ENCODE measurements around the gene ZNF71.
A peak's percentile ranks its signal among the peaks of the same experiment; 100 is the strongest.

Gene ZNF71

DNA sequence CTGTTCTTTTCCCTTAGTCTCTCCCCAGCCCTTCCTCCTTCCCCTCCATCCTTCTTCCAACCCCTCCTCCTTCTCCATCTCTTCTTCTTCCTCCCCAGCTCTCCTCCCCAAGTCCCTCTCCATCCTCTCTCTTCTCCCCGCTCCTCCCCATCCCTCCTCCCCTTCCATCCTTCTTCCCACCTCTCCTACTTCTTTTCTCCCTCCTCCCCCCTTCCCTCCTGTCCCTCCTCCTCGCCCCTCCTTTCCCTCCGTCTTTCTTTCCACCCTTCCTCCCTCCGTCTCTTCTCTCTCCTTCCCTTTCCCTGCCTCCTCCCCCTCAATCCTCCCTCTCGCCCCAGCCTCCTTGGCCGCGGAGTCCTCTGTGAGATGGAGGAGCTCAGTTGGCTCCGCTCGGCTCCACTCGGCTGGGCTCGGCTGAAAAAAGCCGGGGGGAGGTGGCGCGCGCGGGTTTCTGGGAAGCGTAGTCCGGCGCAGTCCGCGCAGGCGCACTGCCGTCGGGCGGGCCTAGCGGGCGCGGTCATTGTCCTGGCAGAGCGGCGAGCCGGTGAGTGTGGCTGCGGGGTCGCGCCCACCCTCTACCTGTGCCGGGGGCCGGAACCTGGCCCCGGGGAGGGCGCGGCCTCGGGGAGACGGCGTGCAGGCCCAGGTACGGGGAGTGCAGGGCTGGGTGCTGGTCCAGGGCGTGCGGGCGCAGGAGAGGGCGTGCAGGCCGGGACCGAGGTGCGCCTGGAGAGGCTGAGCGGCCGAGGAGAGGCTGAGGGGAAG lies at the start of gene ZNF71:
Gene ZNF71 (plus strand): TSS at position 520 of the 765 bp plus-strand sequence. CDS start 6,257 bp downstream, outside the sequence.
- DNase-seq: peak; percentile 83 to 89 (median 87)

DNA sequence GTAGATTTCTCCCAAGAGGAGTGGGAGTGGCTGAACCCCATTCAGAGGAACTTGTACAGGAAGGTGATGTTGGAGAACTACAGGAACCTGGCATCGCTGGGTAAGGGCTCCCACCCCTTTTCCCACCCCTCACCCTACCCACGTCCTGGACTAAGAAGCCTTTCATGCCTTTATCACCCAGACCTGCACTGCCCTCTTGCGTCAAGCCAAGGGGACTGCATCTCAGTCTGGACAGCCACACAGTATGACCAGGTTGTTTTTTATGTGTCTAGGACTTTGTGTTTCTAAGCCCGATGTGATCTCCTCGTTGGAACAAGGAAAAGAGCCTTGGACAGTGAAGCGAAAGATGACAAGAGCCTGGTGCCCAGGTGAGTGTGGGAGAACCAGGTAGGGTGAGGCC lies 47.6 kb upstream of the ZNF71 start:
- no peak for DNase-seq

DNA sequence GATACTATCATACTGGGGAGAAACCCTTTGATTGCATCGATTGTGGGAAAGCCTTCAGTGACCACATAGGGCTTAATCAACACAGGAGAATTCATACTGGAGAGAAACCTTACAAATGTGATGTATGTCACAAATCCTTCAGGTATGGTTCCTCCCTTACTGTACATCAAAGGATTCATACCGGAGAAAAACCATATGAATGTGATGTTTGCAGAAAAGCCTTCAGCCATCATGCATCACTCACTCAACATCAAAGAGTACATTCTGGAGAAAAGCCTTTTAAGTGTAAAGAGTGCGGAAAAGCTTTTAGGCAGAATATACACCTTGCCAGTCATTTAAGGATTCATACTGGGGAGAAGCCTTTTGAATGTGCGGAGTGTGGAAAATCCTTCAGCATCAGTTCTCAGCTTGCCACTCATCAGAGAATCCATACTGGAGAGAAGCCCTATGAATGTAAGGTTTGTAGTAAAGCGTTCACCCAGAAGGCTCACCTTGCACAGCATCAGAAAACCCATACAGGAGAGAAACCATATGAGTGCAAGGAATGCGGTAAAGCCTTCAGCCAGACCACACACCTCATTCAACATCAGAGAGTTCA lies 40.7 kb upstream of the ZNF71 start:
- no peak for DNase-seq

DNA sequence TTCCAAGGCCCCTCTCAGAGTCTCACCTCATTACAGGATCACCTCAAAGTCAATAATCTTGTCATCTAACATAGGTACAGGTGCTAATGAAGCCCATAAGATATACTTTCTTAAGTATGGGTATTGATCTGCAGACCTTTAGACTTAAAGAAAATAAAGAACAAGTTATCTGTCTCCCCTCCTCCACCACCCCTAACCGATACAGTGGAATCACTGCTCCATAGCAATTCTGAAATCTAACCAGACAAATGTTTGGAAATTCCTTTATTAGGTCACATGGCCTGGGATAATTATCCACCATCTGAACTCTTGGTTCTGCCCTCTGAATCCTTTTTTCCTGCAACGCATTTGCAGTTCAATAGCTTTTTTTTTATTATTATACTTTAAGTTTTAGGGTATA lies 32.3 kb upstream of the ZNF71 start:
- DNase-seq: no peak

DNA sequence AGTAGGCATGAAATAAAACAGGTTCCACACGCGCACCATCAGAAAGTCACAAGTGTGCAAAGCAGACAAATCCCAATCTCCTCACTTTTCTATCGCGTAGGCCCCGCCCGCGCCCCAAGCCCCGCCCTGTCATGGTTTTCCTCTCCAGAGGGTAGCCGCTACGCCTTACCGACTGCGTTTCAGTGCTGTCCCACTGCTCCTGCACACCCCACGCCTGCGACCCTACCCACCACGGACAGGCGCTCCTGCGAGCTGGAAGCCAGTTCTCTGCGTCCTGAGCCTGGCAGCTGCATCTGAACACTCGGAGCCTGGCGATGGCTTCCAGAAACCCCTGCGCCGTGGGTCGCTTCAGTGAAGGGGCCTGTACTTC lies 28.2 kb upstream of the ZNF71 start:
- DNase-seq: no peak

DNA sequence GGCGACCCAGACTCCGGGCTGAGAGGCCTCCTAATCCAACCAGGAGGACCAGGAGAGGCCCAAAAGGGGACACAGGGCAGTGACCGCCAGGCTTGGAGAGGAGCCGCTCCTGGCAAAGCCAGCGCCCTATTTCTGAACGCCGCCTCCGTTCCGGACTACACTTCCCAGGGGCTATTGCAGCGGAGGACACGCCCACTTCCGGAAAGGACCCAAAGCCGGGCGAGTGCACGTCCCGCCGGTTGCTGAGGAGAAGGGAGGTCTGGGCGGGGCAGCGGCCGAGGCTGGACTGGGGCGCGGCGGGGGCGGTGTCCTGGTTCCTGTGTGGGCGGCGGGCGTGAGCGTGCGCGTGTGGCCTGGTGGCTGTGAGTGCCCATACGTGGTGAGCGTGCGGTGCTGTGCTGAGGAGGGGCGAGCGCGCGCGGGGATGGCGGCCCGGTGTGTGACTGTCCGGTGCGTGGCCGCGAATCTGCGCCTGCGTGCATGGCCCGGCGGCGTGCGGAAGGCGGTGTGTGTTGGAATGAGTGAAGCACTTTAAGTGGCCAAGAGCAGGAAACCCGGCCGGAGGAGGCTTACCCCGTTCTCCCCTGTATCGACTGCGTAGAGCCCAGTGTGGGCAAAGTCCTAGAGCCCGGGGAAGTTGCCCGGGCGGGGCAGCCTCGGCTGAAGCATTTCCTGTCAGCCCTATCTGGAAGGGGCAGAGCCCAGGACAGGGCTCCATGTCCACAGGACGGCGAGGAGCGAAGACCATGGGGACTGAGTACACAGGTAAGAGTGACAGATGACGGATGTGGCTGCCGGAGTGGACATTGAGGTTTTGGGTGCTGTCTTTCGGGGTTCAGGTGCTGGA lies 27.6 kb upstream of the ZNF71 start, which contains the start of gene ZNF470:
Gene ZNF470 (plus strand): TSS at position 195 of the 847 bp plus-strand sequence. CDS start 2,844 bp downstream, outside the sequence.
- DNase-seq: peak; percentile 60 to 83 (median 80)

DNA sequence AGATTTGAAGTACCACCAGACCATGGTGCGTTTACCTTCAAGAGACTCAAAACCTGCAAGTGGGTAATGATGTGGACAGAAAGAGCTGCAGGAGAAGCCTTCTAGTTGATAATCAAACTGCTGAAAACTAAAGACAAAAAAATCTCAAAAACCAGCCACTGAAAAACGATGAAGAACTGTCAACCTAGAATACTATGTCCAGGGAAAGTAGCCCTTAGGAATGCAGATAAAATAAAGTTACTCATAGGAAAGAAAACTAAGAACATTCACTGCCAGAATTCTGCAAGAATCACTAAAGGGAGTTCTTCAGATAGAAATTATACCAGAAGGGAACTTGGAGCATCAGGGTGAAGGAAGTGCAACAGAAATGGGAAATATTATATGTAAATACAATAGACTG lies 22.5 kb upstream of the ZNF71 start:
- DNase-seq: no peak

DNA sequence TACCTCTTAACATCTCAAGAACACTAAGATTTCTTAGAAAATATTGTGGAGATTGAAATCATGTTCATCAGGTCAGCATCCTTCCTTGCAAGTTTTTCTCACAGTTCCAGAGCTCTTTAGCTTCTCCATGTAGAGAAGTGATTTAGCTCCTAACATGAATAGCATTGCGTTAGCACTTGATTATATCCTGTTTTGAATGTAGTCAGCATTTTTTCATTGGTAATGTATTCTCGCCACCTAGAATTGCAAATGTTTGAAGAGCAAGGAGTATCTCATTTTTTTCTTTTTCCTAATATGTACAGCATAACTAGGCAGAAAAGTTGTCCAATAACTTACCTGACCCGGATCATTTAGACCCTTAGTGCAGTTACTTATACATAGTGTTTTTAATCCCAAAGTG lies 21.2 kb upstream of the ZNF71 start:
- DNase-seq: no peak

DNA sequence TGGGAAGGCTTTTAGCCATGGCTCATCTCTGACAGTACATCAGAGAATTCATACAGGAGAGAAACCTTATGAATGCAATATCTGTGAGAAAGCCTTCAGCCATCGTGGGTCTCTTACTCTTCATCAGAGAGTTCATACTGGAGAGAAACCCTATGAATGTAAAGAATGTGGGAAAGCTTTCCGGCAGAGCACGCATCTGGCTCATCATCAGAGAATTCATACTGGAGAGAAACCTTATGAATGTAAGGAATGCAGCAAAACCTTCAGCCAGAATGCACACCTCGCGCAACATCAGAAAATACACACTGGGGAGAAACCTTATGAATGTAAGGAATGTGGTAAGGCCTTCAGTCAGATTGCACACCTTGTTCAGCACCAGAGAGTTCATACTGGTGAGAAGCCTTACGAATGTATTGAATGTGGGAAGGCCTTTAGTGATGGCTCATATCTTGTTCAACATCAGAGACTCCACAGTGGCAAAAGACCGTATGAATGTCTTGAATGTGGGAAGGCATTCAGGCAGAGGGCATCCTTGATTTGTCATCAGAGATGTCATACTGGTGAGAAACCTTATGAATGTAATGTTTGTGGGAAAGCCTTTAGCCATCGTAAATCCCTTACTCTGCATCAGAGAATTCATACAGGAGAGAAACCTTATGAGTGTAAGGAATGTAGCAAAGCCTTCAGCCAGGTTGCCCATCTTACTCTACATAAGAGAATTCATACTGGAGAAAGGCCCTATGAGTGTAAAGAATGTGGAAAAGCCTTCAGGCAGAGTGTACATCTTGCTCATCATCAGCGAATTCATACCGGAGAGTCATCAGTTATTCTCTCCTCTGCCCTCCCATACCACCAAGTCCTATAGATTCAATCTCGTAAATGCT lies 17.1 kb upstream of the ZNF71 start:
- no peak for DNase-seq

DNA sequence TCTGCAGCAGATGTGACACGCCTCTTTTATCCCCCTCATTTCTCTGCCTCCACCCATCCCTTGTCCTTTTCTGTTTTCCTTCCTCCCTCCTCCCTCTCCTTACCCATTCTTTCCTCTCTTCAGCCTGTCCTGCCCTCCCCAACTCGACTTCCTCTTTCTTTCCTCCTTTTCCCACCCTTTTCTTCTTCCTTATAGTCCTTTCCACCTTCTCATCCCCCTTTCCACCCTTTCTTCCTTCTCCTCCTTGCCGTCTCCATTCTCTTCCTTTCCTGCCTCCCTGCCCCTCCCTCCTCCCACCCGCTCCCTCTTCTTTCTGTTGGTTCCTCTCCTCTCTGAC lies 688 bp upstream of the ZNF71 start:
- DNase-seq: no peak

DNA sequence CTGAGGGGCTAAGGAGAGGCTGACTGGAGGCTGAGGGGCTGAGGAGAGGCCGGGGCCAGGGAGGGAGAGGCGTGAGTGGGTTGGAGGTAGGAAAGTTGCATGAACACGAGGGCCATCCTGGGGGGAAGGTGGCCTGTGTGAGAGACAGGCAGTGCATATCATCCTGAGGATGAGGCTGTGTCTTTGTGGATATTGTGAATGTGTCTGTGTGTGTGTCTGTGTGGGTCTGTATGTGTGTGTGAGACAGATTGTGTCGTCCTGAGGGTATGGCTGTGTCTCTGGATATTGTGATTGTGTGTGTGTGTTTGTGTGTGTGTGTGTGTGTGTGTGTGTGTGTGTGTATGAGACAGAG lies 422 bp downstream of the ZNF71 start:
- no peak for DNase-seq

DNA sequence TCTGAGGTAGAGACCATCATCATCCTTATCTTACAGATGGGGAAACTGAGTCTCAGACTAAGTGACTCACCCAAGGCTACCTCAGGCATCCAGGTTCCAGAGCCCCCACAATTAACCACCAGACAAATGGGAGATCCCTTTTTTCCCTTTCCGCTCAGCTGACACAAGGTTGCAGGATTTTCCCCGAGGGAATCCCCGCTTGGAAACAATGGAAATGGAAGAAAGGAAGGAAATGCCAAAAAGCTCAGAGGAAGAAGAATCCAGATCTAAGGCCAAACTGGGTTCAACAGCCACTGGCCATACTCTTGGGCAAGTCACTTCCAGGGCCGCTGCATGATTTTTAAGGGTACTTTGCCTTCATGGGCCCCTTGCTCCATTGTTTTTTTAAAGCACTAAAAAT lies 1.6 kb downstream of the ZNF71 start:
- no peak for DNase-seq

DNA sequence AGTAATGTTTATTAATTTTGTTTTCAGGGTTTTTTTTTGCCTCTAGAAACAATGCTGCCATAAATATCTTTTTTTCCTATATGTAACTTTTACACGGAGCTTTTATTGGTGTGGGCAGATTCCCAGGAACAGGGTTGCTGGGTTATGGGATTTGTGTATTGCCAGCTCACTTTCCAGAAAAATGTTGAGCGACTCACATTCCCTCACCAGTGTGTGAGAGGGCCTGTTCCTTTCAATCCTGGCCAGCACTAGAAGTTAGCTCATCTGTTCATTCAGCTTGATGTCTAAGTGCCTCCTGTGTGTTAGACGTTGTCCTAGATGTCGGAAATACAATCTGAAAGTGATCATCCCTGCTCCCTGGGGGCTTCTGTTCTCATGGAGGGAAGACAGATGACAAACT lies 2.6 kb downstream of the ZNF71 start:
- DNase-seq: no peak

DNA sequence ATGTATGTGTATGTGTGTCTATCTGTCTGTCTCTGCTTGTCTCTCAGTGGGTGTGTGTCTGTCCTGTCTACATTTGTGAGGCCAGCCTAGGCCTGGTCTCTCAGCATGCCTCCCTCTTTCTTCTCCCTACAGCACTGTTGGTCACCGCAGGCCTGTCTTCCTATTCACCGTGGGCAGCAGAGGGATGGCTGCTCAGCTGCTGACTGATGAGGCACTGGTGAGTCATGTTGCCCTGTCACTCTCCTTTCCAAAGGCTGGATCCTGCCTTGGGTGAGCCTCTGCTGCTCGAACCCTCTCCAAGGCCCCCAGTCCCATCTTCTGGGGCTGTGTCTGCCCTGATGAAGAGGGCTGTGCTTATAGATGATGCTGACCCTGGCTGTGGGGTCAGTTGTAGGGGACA lies 6.3 kb downstream of the ZNF71 start:
- DNase-seq: no peak

DNA sequence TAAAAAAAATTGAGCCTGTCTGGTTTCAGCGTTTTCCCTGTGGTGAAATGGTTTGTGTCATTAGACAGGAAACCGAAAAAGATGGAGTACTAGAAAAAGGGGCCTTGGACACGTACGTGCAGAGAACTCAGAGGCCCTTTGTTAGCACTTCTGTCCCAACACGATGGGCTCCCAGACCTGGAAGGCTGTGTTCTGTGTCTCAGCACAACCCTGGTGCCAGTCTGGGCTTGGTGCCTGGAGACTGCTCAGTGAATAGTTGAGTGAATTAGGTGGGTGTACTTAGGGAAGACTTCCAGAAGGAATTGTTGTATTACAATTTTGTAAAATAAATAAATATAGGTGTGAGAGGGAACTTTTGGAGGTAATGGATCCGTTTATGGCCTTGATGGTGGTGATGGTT lies 8.7 kb downstream of the ZNF71 start:
- no peak for DNase-seq

DNA sequence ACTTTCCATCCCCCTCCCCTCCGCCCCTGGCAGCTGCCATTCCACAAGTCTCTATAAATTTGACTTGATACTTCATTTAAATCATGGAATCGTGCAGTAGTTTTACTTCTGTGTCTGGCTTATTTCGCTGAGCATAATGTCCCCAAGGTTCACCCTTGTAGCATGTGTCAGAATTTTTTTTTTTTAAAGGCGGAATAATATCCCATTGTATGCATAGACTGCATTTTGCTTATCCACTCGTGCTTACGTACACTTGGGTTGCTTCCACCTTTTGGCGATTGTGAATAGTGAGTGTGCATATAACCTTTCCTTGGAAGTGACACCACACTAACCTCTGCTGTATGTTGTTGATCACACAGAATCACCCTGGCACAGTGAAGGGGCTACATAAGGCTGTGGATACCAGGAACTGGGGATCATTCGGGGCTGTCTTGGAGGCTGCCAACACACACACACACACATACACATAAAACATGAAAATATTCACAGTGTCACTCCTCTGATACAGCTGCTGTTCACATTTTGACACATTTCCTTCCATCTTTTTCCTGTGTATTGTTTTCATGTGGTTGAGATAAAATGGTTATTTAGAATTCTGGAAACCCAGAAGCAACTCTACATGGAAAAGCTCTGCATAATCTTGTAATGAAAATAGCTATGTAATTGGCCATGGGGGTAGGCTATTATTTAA lies 13.3 kb downstream of the ZNF71 start:
- DNase-seq: no peak

DNA sequence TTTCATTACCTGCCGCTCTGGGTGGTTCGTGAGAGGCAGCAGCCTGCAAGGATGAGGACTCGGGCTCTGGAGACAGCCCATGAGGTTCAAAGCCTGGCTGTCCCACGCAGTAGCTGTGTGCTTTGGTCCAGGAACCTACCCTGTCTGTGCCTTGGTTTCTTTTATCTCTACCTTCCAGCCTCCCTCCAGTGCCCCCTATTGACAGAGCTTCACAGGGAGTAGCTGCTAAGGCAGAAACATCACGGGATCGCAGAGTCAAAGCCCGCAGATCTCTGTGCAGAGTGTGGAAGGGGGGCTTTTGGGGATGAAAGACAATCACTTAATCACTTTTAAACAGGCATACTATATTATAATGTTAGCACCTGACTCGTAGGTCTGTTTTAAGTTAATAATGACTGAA lies 16.2 kb downstream of the ZNF71 start:
- no peak for DNase-seq

DNA sequence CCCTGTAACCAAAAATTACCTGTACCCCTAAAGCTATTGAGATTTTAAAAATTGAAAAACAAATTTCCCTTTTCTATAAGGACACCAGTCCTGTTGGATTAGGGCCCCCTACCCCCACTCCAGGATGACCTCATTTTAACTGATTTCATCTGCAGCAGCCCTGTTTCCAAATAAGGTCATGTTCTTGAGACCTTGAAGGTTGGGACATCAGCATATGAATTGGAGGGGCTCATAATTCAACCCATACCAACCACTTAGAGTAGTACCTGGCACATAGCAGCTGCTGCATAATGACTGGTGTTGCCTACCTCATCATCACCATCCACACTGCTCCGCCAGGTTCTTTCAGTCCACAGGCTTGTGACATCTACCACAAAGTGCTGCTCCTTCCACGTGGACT lies 17.6 kb downstream of the ZNF71 start:
- no peak for DNase-seq

DNA sequence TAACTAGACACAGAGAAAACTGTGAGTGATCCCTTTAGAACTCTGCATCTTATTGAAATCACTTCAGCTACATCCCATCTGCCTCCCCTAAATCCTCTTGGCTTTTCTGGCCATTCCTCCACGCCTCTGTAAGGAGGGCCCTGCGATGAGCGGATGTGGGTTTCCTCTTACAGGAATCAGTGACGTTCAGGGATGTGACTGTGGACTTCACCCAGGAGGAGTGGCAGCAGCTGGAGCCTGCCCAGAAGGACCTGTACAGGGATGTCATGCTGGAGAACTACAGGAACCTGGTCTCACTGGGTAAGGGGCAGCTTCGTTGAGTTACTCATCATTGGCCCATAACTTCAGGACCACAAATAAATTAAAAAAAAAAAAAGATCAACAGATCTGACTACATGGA lies 18.5 kb downstream of the ZNF71 start:
- no peak for DNase-seq

DNA sequence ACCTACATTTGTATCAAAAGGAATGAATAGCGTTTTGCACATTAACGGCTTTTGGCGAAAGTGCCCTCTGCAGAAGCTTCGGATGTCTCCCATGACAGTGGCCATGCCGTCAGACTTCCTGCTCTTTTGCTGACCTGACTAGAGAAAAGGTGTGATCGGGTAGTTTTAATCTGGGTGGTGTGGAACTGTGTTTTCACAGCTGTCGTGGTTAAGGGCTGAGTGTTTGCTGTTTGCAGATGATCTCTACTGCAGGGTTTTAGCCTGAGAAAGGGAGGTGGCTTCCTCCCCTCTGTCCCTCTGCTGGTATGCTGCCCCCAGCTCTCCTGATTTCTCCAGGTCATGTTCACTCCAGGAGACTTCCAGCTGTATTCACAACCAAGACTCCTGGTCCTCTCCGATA lies 22.4 kb downstream of the ZNF71 start:
- no peak for DNase-seq

DNA sequence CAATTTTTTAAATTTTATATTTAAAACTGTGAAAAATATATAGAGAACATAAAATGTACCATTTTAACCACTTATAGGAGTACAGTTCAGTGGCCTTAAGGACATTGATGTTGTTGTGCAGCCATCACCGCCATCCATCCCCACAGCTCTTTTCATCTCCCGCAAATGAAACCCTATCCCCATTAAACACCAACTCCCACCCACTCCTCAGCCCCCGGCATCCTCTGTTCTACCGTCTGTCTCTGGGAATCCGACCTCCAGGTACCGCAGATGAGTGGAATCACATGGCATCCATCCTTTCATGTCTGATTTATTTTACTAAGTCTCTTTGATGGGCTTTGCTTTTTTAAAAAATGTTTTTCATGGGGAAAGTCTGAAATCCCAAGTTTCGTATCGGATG lies 24.0 kb downstream of the ZNF71 start:
- DNase-seq: no peak

DNA sequence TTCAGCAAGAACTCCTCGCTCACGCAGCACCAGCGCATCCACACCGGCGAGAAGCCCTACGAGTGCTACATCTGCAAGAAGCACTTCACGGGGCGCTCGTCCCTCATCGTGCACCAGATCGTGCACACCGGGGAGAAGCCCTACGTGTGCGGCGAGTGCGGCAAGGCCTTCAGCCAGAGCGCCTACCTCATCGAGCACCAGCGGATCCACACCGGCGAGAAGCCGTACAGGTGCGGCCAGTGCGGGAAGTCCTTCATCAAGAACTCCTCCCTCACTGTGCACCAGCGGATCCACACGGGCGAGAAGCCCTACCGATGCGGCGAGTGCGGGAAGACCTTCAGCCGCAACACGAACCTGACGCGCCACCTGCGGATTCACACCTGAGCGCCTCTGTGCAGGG lies 27.3 kb downstream of the ZNF71 start:
- no peak for DNase-seq

Data from NCI-H1417 (cell line).